GM23338 (cell line): ENCODE measurements around the gene ING3. TPM values are rescaled to one million over a fixed set of nuclear protein-coding genes. Genes with fewer than 3 reads are reported as not detected.

Source experiments
- ATAC-seq: fragments of 200-7000 bp; cut with Tn5 transposase; 3 replicates; pipeline ENCODE4 v1.9.1; 2020
- DNase-seq: peaks from one replicate; pipeline ENCODE4 v3.0.0-alpha.2; 2015; ENCODE audit warnings: low spot score
- H2AFZ ChIP-seq: fragments of 200-600 bp; sonication (generic); 2 replicates; pipeline ENCODE4 v1.8.0; 2016; ENCODE audit warnings: antibody characterized with exemption, mild to moderate bottlenecking, moderate library complexity
- H3F3A ChIP-seq: fragments of 200-600 bp; sonication (generic); replicated peaks from 2 replicates; pipeline ENCODE4 v1.8.0; 2017; ENCODE audit warnings: antibody characterized with exemption, mixed run types, low read depth
- H3K27ac ChIP-seq: fragments of 200-600 bp; sonication (generic); 2 replicates; pipeline ENCODE4 v1.6.1; 2016; ENCODE audit warnings: low read depth
- H3K27me3 ChIP-seq: fragments of 200-600 bp; sonication (generic); 2 replicates; pipeline ENCODE4 v1.8.0; 2016; ENCODE audit warnings: mild to moderate bottlenecking, mixed run types, moderate library complexity; ENCODE audit not compliant: insufficient read depth
- H3K36me3 ChIP-seq: fragments of 200-600 bp; sonication (generic); 2 replicates; pipeline ENCODE4 v1.8.0; 2016; ENCODE audit warnings: mild to moderate bottlenecking; ENCODE audit not compliant: insufficient read depth
- H3K4me1 ChIP-seq: fragments of 200-600 bp; sonication (generic); 2 replicates; pipeline ENCODE4 v1.8.0; 2016; ENCODE audit warnings: mild to moderate bottlenecking, moderate library complexity; ENCODE audit not compliant: insufficient read depth
- H3K4me2 ChIP-seq: fragments of 200-600 bp; sonication (generic); 2 replicates; pipeline ENCODE4 v1.7.1; 2017; ENCODE audit warnings: mixed run types
- H3K4me3 ChIP-seq: fragments of 200-600 bp; sonication (generic); 2 replicates; pipeline ENCODE4 v1.6.1; 2016; ENCODE audit warnings: mixed run types
- H3K79me2 ChIP-seq: fragments of 200-600 bp; sonication (generic); replicated peaks from 2 replicates; pipeline ENCODE4 v1.8.0; 2017; ENCODE audit warnings: mild to moderate bottlenecking; ENCODE audit not compliant: insufficient read depth
- H3K9me2 ChIP-seq: fragments of 200-600 bp; sonication (generic); 2 replicates; pipeline ENCODE4 v1.8.0; 2017; ENCODE audit not compliant: insufficient read depth
- H4K20me1 ChIP-seq: fragments of 200-600 bp; sonication (generic); replicated peaks from 2 replicates; pipeline ENCODE4 v1.8.0; 2017; ENCODE audit warnings: mild to moderate bottlenecking; ENCODE audit not compliant: insufficient read depth
- H3K27ac Mint-ChIP-seq: 2 replicates; pipeline ENCODE4 v1.8.0; 2020; ENCODE audit warnings: inconsistent platforms, mild to moderate bottlenecking, moderate library complexity, mixed read lengths
- H3K27me3 Mint-ChIP-seq: 3 replicates; pipeline ENCODE4 v1.8.0; 2022; ENCODE audit warnings: low read depth, mild to moderate bottlenecking, moderate library complexity, mixed read lengths, inconsistent platforms; ENCODE audit not compliant: insufficient read depth, poor library complexity
- H3K36me3 Mint-ChIP-seq: 3 replicates; pipeline ENCODE4 v1.8.0; 2021; ENCODE audit warnings: low read depth, mild to moderate bottlenecking, inconsistent platforms, moderate library complexity, mixed read lengths
- H3K4me1 Mint-ChIP-seq: 3 replicates; pipeline ENCODE4 v1.8.0; 2020; ENCODE audit warnings: mild to moderate bottlenecking, inconsistent platforms, mixed read lengths
- H3K4me3 Mint-ChIP-seq: 3 replicates; pipeline ENCODE4 v1.8.0; 2021; ENCODE audit warnings: moderate library complexity, mild to moderate bottlenecking, inconsistent platforms, mixed read lengths
- H3K9me3 Mint-ChIP-seq: 3 replicates; pipeline ENCODE4 v1.8.0; 2020; ENCODE audit warnings: moderate library complexity, mild to moderate bottlenecking, inconsistent platforms, mixed read lengths
- CREB1 ChIP-seq: fragments of 250-450 bp; sonication (Bioruptor Pico); IDR thresholded peaks from 2 replicates; pipeline ENCODE4 v1.5.0; 2020; ENCODE audit warnings: low read depth, mild to moderate bottlenecking, moderate library complexity
- CTCF ChIP-seq, 2 experiments: fragments of 200-600 bp in 1 of 2; sonication (generic) in 1 of 2; conservative IDR thresholded peaks; 2 replicates each; pipeline versions ENCODE4 v1.5.1 to v1.6.1; 2016 to 2017; ENCODE audit warnings: antibody characterized with exemption in 2 of 2, low read depth in 2 of 2, mild to moderate bottlenecking in 2 of 2, moderate library complexity in 1 of 2
- ETS1 ChIP-seq: IDR thresholded peaks from 2 replicates; pipeline ENCODE4 v1.6.1; 2016; ENCODE audit warnings: antibody characterized with exemption
- EZH2 ChIP-seq: fragments of 200-600 bp; sonication (generic); IDR thresholded peaks from one replicate; pipeline ENCODE4 v1.8.0; 2017; ENCODE audit warnings: antibody characterized with exemption, mild to moderate bottlenecking, low read depth; ENCODE audit not compliant: unreplicated experiment
- EZH2phosphoT487 ChIP-seq: fragments of 200-600 bp; sonication (generic); IDR thresholded peaks from one replicate; pipeline ENCODE4 v1.8.1; 2018; ENCODE audit warnings: antibody characterized with exemption; ENCODE audit not compliant: unreplicated experiment
- JUNB ChIP-seq: IDR thresholded peaks from one replicate; pipeline ENCODE4 v1.6.1; 2016; ENCODE audit warnings: antibody characterized with exemption; ENCODE audit not compliant: unreplicated experiment
- NANOG ChIP-seq: IDR thresholded peaks from 2 replicates; pipeline ENCODE4 v1.6.1; 2016; ENCODE audit warnings: antibody characterized with exemption, borderline replicate concordance
- POLR2AphosphoS5 ChIP-seq: IDR thresholded peaks from 2 replicates; pipeline ENCODE4 v1.6.1; 2016; ENCODE audit warnings: antibody characterized with exemption, low read depth
- REST ChIP-seq: IDR thresholded peaks from one replicate; pipeline ENCODE4 v1.6.1; 2018; ENCODE audit warnings: antibody characterized with exemption; ENCODE audit not compliant: unreplicated experiment
- STAT1 ChIP-seq: IDR thresholded peaks from one replicate; pipeline ENCODE4 v1.6.1; 2016; ENCODE audit warnings: antibody characterized with exemption; ENCODE audit not compliant: unreplicated experiment
- ZNF114 ChIP-seq: fragments of 250-450 bp; sonication (Bioruptor Pico); IDR thresholded peaks from 2 replicates; pipeline ENCODE4 v1.5.0; 2020; ENCODE audit warnings: mild to moderate bottlenecking, moderate library complexity
- ZNF331 ChIP-seq: fragments of 250-450 bp; sonication (Bioruptor Pico); IDR thresholded peaks from 2 replicates; pipeline ENCODE4 v1.5.0; 2020; ENCODE audit warnings: low read depth, mild to moderate bottlenecking, moderate library complexity
- ZNF462 ChIP-seq: fragments of 250-450 bp; sonication (Bioruptor Pico); IDR thresholded peaks from 2 replicates; pipeline ENCODE4 v1.5.0; 2020; ENCODE audit warnings: mild to moderate bottlenecking, moderate library complexity
- polyA plus RNA-seq: library from polyadenylated mRNA; unstranded; fragments of >200 nt; fragmentation: Nextera tagmentation; extraction: Ambion mirVana; gene quantifications from 2 replicates; pipeline ENCODE4 v1.2.1, GENCODE V29; 2016
- total RNA-seq: library from RNA; depleted of rRNA; stranded (reverse); fragments of >200 nt; shearing (Covaris generic); gene quantifications from 2 replicates; pipeline ENCODE4 v1.2.3, GENCODE V29; 2014

ING3 gene
- total and polyA plus RNA-seq, 2 experiments from 2014 or later: 17.8 to 26.2 TPM

GRCh38 chr7:121012170-121012874, 61.7 kb downstream of the ING3 start:
- Histone ChIP-seq H3K79me2 (no peaks in the 10 kb centered on the region), H3K36me3 (no peaks in the 10 kb centered on the region), H3K4me3 (no peak overlapping the region), H3K27ac (no peak overlapping the region), H4K20me1 (no peaks in the 10 kb centered on the region), H3F3A (no peaks in the 10 kb centered on the region), H3K27me3 (no peaks in the 10 kb centered on the region), H2AFZ (no peak overlapping the region), H3K4me2 (no peak overlapping the region), H3K4me1 (peaks cover 3% of the 10 kb centered on the region; the same call in 1 of the 2 replicates), H3K9me2 (no peaks in the 10 kb centered on the region)
- no peak for TF ChIP-seq EZH2
- no peak for TF ChIP-seq NANOG
- no peak for TF ChIP-seq JUNB
- no peak for TF ChIP-seq ZNF114
- TF ChIP-seq STAT1: no peak
- TF ChIP-seq REST: no peak
- TF ChIP-seq ZNF462 (CRISPR knock-in tag): no peak
- no peak for TF ChIP-seq ZNF331
- no peak for TF ChIP-seq CREB1 (CRISPR knock-in tag)
- no peak for TF ChIP-seq POLR2AphosphoS5
- no peak for TF ChIP-seq ETS1
- TF ChIP-seq EZH2phosphoT487: no peak
- no peak for TF ChIP-seq CTCF (conservative IDR thresholded peaks at IDR 0.05; ENCODE audit: low read depth in 2 of 2)
- H3K27me3 Mint-ChIP-seq: peaks cover 2% of the 10 kb centered on the region
- H3K27ac Mint-ChIP-seq: no peak overlapping the region
- H3K9me3 Mint-ChIP-seq: no peaks in the 10 kb centered on the region
- ATAC-seq (no peak), DNase-seq (no peak)
- H3K4me3 Mint-ChIP-seq: no peak overlapping the region
- peaks cover 4% of the 10 kb centered on the region; the same call in 2 of the 3 replicates for H3K4me1 Mint-ChIP-seq
- H3K36me3 Mint-ChIP-seq: no peaks in the 10 kb centered on the region
